ENCODE results near the gene ELANE. TPM values are rescaled to one million over a fixed set of nuclear protein-coding genes. Genes with fewer than 3 reads are reported as not detected.

The ELANE gene
- total RNA-seq, 2 donors from 2014 or later = 0.41 TPM; not detected in 1

DNA sequence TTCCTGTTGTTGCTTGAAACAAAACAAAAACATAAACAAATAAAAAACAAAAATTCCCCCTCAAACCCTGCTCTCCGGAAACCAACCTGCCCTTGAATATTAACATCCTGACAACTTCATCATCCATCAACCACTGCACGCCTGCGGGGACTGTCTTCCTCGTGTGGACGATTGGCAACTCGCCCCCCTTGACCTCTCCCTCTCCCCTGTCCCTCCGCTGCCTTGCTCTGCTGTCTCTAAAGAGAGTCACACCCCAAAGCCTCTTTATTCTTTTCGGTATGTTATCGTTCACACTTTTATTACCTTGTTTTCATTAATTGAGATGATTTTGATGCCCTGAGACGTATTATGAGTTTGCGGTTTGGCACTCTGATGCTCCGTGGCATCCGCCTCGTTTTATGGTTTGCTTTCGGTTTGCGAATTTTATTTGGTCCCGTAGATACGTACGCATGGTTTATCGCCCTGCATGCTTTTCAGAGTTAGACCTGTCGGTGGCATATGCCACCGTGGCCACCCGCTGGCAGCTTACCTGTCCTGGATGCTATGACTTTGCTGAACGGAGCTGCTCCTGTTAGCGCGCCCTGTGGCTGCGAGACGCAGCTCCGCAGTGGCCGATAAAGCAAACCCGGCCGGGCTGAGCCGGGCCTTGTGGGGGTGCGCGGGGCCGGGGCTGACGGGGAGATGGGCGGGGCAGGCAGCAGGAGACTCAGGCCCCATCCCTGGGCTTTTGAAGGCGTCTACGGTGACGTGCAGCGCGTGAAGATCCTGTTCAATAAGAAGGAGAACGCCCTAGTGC is 44.3 kb upstream of the ELANE start:
- no peak for DNase-seq (ENCODE audit: low spot score)
- no peaks in the 10 kb centered on the region for H3K27me3 ChIP-seq (replicated peaks; ENCODE audit: insufficient read depth)
- no peak for TF ChIP-seq CTCF (IDR thresholded peaks at IDR 0.05)
- H3K27ac ChIP-seq = no peak overlapping the region
- no peak overlapping the region for H3K4me3 ChIP-seq
- peaks cover 87% of the 10 kb centered on the region for H3K36me3 ChIP-seq
- H3K9me3 ChIP-seq = no peaks in the 10 kb centered on the region
- H3K4me1 ChIP-seq (ENCODE audit: control insufficient read depth in 1 of 2, low read depth in 2 of 2) = peaks cover 0 to 6% of the 10 kb centered on the region in 2 donors
- ATAC-seq (ENCODE audit: insufficient number of reproducible peaks, low FRiP score, low read depth) = no peak

DNA sequence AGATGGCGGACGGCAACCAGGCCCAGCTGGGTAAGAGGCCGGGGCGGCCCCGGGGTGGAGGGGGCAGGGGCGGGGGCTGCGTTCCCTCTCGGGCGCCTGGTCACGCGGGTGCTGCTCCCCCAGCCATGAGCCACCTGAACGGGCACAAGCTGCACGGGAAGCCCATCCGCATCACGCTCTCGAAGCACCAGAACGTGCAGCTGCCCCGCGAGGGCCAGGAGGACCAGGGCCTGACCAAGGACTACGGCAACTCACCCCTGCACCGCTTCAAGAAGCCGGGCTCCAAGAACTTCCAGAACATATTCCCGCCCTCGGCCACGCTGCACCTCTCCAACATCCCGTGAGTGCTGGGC is 43.7 kb upstream of the ELANE start:
- no peak for ATAC-seq (ENCODE audit: insufficient number of reproducible peaks, low FRiP score, low read depth)
- Histone ChIP-seq H3K9me3 (no peaks in the 10 kb centered on the region), H3K27ac (no peak overlapping the region), H3K4me1 (ENCODE audit: control insufficient read depth in 1 of 2, low read depth in 2 of 2) (no peaks in the 10 kb centered on the region), H3K36me3 (peaks cover 87% of the 10 kb centered on the region), H3K27me3 (replicated peaks; ENCODE audit: insufficient read depth) (no peaks in the 10 kb centered on the region), H3K4me3 (no peak overlapping the region)
- DNase-seq (ENCODE audit: low spot score) = no peak
- TF ChIP-seq CTCF (IDR thresholded peaks at IDR 0.05) = no peak

GRCh38 chr19:810077-810855 is 41.8 kb upstream of the ELANE start:
- Histone ChIP-seq H3K4me1 (ENCODE audit: control insufficient read depth in 1 of 2, low read depth in 2 of 2) (no peaks in the 10 kb centered on the region), H3K36me3 (peaks cover 69% of the 10 kb centered on the region), H3K4me3 (no peak overlapping the region), H3K27me3 (replicated peaks; ENCODE audit: insufficient read depth) (no peaks in the 10 kb centered on the region), H3K9me3 (no peaks in the 10 kb centered on the region), H3K27ac (no peak overlapping the region)
- no peak for TF ChIP-seq CTCF (IDR thresholded peaks at IDR 0.05)
- no peak for DNase-seq (ENCODE audit: low spot score)
- no peak for ATAC-seq (ENCODE audit: insufficient number of reproducible peaks, low FRiP score, low read depth)

- peaks cover 62% of the 10 kb centered on the region for H3K36me3 ChIP-seq
- DNase-seq (ENCODE audit: low spot score) = no peak
These were observed 41.1 kb upstream of the ELANE start for GRCh38 chr19:810883-811489.

More at GRCh38 chr19:810883-811489, 41.1 kb upstream of the ELANE start:
- TF ChIP-seq CTCF (IDR thresholded peaks at IDR 0.05) = no peak
- no peak for ATAC-seq (ENCODE audit: insufficient number of reproducible peaks, low FRiP score, low read depth)
- Histone ChIP-seq H3K4me1 (ENCODE audit: control insufficient read depth in 1 of 2, low read depth in 2 of 2) (no peaks in the 10 kb centered on the region), H3K4me3 (no peak overlapping the region), H3K27ac (no peak overlapping the region), H3K27me3 (replicated peaks; ENCODE audit: insufficient read depth) (no peaks in the 10 kb centered on the region), H3K9me3 (no peaks in the 10 kb centered on the region)

All from thoracic aorta (tissue), 2 donors.